Measurements from ENCODE around the gene USP15. TPM values are rescaled to one million over a fixed set of nuclear protein-coding genes. Genes with fewer than 3 reads are reported as not detected.

USP15 gene
- total RNA-seq, 1 experiment from 2014 or later, result 35.3 TPM

DNA sequence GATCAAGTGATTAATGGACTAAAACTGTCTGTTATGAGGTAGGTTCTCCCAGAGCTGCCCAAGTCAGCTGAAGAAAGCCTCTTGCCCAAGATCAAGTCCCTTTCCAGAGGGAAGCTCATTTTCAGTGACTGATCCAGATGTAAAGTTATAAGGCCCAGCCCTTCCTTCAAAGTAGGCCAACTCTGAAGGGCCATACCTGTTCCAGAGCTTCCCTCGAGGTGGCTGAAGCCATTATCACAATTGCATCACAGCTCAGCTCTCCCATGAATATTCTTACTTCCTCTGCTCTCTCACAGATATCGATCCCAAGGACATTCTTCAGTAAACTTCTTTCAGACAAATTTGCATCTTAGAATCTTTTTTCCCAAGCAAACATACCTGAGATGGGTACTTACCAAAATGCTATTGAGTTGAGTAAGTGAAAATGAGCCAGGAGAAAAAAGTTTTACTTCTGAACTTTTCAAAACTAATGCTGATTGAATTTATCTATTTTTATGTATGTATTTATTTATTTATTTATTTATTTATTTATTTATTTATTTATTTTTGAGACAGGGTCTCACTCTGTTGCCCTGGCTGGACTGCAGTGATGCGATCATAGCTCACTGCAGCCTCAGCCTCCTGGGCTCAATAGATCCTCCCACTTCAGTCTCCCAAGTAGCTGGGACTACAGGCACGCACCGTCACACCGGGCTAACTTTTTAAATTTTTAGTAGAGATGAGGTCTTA is 42.6 kb upstream of the USP15 start:
- Histone ChIP-seq H3K56ac (ENCODE audit: insufficient read length, low read depth, low read length) (no peak overlapping the region), H4K91ac (ENCODE audit: insufficient read length, low read depth, low read length) (no peak overlapping the region), H3K23ac (ENCODE audit: insufficient read length, low read depth, low read length) (no peak overlapping the region), H2BK20ac (ENCODE audit: low read depth, low read length, poor library complexity, severe bottlenecking) (no peak overlapping the region), H3K79me1 (ENCODE audit: insufficient read depth, low read depth, low read length, poor library complexity, severe bottlenecking) (no peaks in the 10 kb centered on the region), H3K18ac (ENCODE audit: insufficient read length, low read depth, low read length) (no peak overlapping the region), H3K79me2 (ENCODE audit: insufficient read depth, low read length) (no peaks in the 10 kb centered on the region), H2BK15ac (ENCODE audit: low read depth, low read length) (no peak overlapping the region), H3K4me2 (ENCODE audit: insufficient read depth, insufficient read length, low read length) (no peak overlapping the region), H2AFZ (ENCODE audit: low read length) (no peak overlapping the region), H2AK5ac (ENCODE audit: insufficient read length, low read length) (no peak overlapping the region), H3K9me3 (ENCODE audit: control insufficient read depth, low read depth, low read length) (no peaks in the 10 kb centered on the region), H2BK5ac (ENCODE audit: insufficient read length, low read length) (no peak overlapping the region), H4K8ac (replicated peaks; ENCODE audit: insufficient read length, low read depth, low read length) (no peak overlapping the region), H3K4me1 (ENCODE audit: insufficient read depth, low read length) (no peaks in the 10 kb centered on the region), H3K14ac (ENCODE audit: insufficient read depth, low read length) (no peak overlapping the region), H3K27me3 (ENCODE audit: insufficient read depth, low read length) (no peaks in the 10 kb centered on the region), H3K27ac (ENCODE audit: insufficient read length, low read depth, low read length) (no peak overlapping the region), H3K4ac (ENCODE audit: low read depth, low read length) (no peak overlapping the region), H4K20me1 (ENCODE audit: control insufficient read depth, insufficient read depth, insufficient read length) (no peaks in the 10 kb centered on the region), H3K23me2 (ENCODE audit: insufficient read length, low read depth, low read length, poor library complexity, severe bottlenecking) (no peaks in the 10 kb centered on the region), H2BK12ac (ENCODE audit: insufficient read length, low read depth, low read length) (no peak overlapping the region), H3T11ph (ENCODE audit: low read length) (no peak overlapping the region), H2BK120ac (ENCODE audit: low read depth, low read length, poor library complexity, severe bottlenecking) (no peak overlapping the region), H3K9ac (ENCODE audit: extremely low read depth, insufficient read length, low read length) (no peak overlapping the region), H4K5ac (ENCODE audit: insufficient read length, low read depth, low read length) (no peak overlapping the region)
- TF ChIP-seq CTCF (conservative IDR thresholded peaks at IDR 0.05), result no peak
- Mint-ChIP-seq H3K27me3 (ENCODE audit: low read depth) (no peaks in the 10 kb centered on the region), H3K36me3 (ENCODE audit: insufficient read depth in 1 of 3, low read depth in 3 of 3) (no peaks in the 10 kb centered on the region), H3K4me3 (no peak overlapping the region), H3K9me3 (no peaks in the 10 kb centered on the region), H3K4me1 (no peaks in the 10 kb centered on the region; a peak in 1 of 4 replicates), H3K27ac (no peak overlapping the region)
- no CpG with 5 or more reads among the region's 6 CpGs for WGBS (ENCODE audit: extremely low coverage, insufficient read length, low lambda C conversion rate)
- DNase-seq, result no peak
